ENCODE measurements around the gene KLHL22. TPM values are rescaled to one million over a fixed set of nuclear protein-coding genes. Genes with fewer than 3 reads are reported as not detected.

The KLHL22 gene
- total RNA-seq, 1 experiment from 2014 or later: 26.5 TPM

DNA sequence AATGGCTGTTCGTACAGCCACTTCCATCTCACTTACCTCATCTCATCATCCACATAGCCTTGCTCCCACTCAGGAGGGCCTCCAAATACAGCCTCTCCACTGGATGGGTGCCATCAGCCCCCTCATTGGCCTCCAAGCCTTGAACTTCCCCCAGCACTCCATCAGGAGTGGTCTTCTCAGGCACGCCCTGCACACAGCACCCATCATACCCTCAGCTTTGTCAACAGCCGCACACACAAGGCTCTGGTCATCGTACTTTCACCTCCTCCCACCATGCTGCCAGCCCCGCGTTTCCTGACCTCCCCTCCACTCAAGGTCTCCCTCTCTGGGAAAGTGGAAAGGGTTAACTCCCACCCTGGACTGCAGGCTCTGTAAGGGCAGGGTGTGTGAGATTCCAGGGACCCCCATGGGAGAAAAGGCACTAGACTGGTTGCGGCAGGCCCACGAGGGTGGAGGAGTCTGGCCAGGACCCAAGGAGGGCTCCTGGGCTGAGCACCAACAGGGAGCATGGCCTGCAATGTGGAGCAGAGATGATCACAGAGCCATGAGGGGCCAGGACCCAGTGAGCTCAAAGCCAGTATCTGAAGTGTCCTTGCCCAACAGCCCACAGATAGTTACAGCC, 37.0 kb downstream of the KLHL22 start:
- intact Hi-C loops (cut with micrococcal nuclease; ENCODE audit: unreplicated experiment): no loop called here
- H3K4me3 Mint-ChIP-seq (ENCODE audit: low read depth, unreplicated experiment): no peak overlapping the region
- H3K27me3 Mint-ChIP-seq (ENCODE audit: unreplicated experiment): no peaks in the 10 kb centered on the region
- no peaks in the 10 kb centered on the region for H3K4me1 Mint-ChIP-seq (ENCODE audit: low read depth, unreplicated experiment)
- CTCF ChIA-PET: no interaction called here
- no peak for DNase-seq
- H3K27ac Mint-ChIP-seq (ENCODE audit: unreplicated experiment): no peak overlapping the region
- BruUV-seq (replicated peaks): no TSS peak
- TF ChIP-seq, protein P1, sequence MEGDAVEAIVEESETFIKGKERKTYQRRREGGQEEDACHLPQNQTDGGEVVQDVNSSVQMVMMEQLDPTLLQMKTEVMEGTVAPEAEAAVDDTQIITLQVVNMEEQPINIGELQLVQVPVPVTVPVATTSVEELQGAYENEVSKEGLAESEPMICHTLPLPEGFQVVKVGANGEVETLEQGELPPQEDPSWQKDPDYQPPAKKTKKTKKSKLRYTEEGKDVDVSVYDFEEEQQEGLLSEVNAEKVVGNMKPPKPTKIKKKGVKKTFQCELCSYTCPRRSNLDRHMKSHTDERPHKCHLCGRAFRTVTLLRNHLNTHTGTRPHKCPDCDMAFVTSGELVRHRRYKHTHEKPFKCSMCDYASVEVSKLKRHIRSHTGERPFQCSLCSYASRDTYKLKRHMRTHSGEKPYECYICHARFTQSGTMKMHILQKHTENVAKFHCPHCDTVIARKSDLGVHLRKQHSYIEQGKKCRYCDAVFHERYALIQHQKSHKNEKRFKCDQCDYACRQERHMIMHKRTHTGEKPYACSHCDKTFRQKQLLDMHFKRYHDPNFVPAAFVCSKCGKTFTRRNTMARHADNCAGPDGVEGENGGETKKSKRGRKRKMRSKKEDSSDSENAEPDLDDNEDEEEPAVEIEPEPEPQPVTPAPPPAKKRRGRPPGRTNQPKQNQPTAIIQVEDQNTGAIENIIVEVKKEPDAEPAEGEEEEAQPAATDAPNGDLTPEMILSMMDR (IDR thresholded peaks at IDR 0.05; ENCODE audit: unreplicated experiment): no peak
- peaks cover 9% of the 10 kb centered on the region for H3K36me3 Mint-ChIP-seq (ENCODE audit: insufficient read depth, unreplicated experiment)
- H3K9me3 Mint-ChIP-seq (ENCODE audit: low read depth, unreplicated experiment): no peaks in the 10 kb centered on the region

DNA sequence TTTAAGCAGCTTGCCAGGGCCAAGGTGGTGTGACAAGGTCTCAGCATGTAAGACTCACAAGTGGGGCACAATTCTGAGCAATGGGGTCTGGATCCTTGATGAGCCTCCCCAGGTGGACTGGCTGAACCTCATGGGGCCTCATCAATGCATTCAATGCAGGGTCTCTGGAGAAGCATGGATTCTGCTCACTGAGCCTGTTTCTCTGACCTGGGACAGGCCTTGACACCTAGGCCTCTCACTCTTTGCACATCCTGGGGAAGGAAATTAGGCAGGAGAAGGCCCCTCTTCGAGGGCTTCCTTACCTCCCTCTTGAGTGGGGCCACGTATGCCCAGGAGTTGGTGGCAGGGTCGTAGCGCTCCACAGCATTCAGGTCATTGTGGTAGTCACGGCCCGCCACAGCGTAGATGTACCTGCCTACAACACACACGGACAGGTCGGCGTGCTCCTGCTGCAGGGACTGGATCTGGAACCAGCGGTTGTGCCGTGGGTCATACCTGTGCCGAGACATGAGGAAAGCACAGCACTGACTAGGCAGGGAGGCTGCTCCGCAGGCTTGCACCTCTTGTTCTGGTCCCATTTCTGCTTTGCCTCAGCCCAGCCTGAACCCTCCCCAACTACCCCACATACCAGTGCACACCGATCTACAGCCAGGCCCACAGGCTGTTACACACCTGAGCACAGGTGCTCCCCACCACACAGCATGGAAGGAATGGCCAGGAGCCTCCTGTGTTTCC, 37.9 kb downstream of the KLHL22 start:
- DNase-seq: no peak
- H3K36me3 Mint-ChIP-seq (ENCODE audit: insufficient read depth, unreplicated experiment): peaks cover 9% of the 10 kb centered on the region
- no TSS peak for BruUV-seq (replicated peaks)
- H3K9me3 Mint-ChIP-seq (ENCODE audit: low read depth, unreplicated experiment): no peaks in the 10 kb centered on the region
- CTCF ChIA-PET: interaction anchor here (1.7 kb wide), 1 partner anchor 40 kb away, joined by 48 read pairs; no protein-coding TSS in a partner anchor
- intact Hi-C loops (cut with micrococcal nuclease; ENCODE audit: unreplicated experiment): no loop called here
- no peak overlapping the region for H3K4me3 Mint-ChIP-seq (ENCODE audit: low read depth, unreplicated experiment)
- H3K4me1 Mint-ChIP-seq (ENCODE audit: low read depth, unreplicated experiment): no peaks in the 10 kb centered on the region
- H3K27ac Mint-ChIP-seq (ENCODE audit: unreplicated experiment): no peak overlapping the region
- TF ChIP-seq, protein P1 (IDR thresholded peaks at IDR 0.05; ENCODE audit: unreplicated experiment): no peak
- H3K27me3 Mint-ChIP-seq (ENCODE audit: unreplicated experiment): no peaks in the 10 kb centered on the region

DNA sequence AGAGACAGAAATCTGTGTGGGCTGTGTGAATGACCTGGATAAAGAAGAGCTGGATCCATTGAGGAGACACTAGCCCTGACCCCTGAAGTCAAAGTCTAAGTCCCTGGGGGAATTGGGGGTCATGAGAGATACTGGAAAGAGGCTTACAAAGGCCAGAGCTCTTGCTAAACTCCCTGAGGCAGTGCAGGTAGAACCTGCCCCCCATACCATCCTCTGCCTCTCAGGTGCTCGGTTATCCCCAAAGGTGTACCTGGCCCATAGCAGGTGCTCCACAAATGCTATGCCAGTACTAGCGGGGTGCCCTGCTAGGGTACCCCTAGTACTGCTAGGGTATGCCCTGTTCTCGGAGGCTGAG, 38.9 kb downstream of the KLHL22 start:
- Mint-ChIP-seq H3K4me1 (ENCODE audit: low read depth, unreplicated experiment) (no peaks in the 10 kb centered on the region), H3K9me3 (ENCODE audit: low read depth, unreplicated experiment) (no peaks in the 10 kb centered on the region), H3K36me3 (ENCODE audit: insufficient read depth, unreplicated experiment) (peaks cover 9% of the 10 kb centered on the region), H3K4me3 (ENCODE audit: low read depth, unreplicated experiment) (no peak overlapping the region), H3K27me3 (ENCODE audit: unreplicated experiment) (no peaks in the 10 kb centered on the region), H3K27ac (ENCODE audit: unreplicated experiment) (no peak overlapping the region)
- TF ChIP-seq, protein P1 (IDR thresholded peaks at IDR 0.05; ENCODE audit: unreplicated experiment): no peak
- DNase-seq: no peak
- BruUV-seq (replicated peaks): no TSS peak
- intact Hi-C loops (cut with micrococcal nuclease; ENCODE audit: unreplicated experiment): no loop called here
- CTCF ChIA-PET: interaction anchor here (0.6 to 1.7 kb wide), 2 partner anchors 39 to 140 kb away, joined by 4 to 48 read pairs; no protein-coding TSS in a partner anchor

DNA sequence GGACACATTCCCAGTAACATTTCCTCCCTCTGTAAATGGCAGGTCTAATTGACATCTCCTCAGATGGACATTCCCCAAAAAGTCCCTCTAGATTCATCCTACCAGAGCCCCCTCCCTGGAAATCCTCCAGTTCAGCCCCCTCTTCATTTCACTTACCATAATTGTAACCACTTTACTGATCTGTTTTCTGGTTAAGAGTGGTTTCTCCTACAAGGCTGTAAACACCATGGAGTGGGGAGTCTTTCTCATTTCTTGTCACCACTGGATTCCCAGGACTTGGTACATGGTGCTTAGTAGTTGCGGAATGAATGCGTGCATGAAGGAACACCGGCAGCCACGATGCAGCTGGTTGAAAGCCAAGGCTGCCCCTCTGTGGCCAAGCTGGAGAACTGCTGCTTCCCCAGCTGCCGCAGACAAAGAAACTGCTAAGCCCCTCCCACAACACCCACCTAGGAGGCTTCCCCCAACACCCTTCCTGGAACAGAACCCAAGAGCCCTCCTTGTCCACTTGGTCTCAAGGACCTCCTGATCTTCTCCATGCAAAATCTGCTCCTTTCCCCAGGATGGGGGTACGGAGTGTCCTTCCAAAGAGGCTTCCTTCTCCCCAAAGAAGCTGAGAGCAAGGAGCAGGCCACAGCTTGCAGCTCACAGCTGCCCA, 39.4 kb downstream of the KLHL22 start:
- intact Hi-C loops (cut with micrococcal nuclease; ENCODE audit: unreplicated experiment): no loop called here
- DNase-seq: peak; percentile 76
- Mint-ChIP-seq H3K36me3 (ENCODE audit: insufficient read depth, unreplicated experiment) (peaks cover 9% of the 10 kb centered on the region), H3K4me3 (ENCODE audit: low read depth, unreplicated experiment) (no peak overlapping the region), H3K4me1 (ENCODE audit: low read depth, unreplicated experiment) (no peaks in the 10 kb centered on the region), H3K27me3 (ENCODE audit: unreplicated experiment) (no peaks in the 10 kb centered on the region), H3K9me3 (ENCODE audit: low read depth, unreplicated experiment) (no peaks in the 10 kb centered on the region), H3K27ac (ENCODE audit: unreplicated experiment) (no peak overlapping the region)
- BruUV-seq (replicated peaks): no TSS peak
- TF ChIP-seq, protein P1 (IDR thresholded peaks at IDR 0.05; ENCODE audit: unreplicated experiment): peak; percentile 74
- CTCF ChIA-PET: interaction anchor here (0.6 to 1.7 kb wide), 2 partner anchors 38 to 140 kb away, joined by 4 to 48 read pairs; no protein-coding TSS in a partner anchor
